Measurements from ENCODE around the gene KATNAL1. TPM values are rescaled to one million over a fixed set of nuclear protein-coding genes. Genes with fewer than 3 reads are reported as not detected.
A peak's percentile ranks its signal among the peaks of the same experiment; 100 is the strongest.

Gene KATNAL1
- total RNA-seq, 1 donor from 2014 or later: 36.2 TPM

DNA sequence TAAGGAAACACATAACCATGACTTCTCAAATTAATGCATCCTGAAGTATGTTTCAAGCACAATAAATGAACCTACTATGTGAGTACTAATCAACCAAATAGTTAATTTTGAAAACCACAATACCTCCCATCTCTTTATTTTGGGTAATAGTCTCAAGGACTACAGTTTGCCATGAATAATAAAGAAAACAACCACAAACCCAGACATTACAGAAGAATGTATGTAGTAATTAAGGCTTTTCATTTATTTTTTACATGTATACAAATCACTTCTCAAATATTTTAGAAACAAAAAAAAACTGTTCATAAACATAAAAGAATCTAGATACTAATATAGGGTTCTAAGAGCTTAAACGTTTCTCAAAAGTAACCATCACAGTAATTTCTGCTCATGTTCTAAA lies 6.8 kb downstream of the KATNAL1 start:
- no peak for DNase-seq (ENCODE audit: low spot score)
- no peaks in the 10 kb centered on the region for H3K27me3 Mint-ChIP-seq (ENCODE audit: low read depth)
- peak overlapping the region; percentile 19 for H3K27ac Mint-ChIP-seq (ENCODE audit: unreplicated experiment)
- H3K4me1 Mint-ChIP-seq (ENCODE audit: low read depth): peaks cover 54% of the 10 kb centered on the region
- no peak overlapping the region for H3K4me3 Mint-ChIP-seq (ENCODE audit: unreplicated experiment)
- H3K9me3 Mint-ChIP-seq (ENCODE audit: low read depth): peaks cover 7% of the 10 kb centered on the region
- TF ChIP-seq, protein P1, sequence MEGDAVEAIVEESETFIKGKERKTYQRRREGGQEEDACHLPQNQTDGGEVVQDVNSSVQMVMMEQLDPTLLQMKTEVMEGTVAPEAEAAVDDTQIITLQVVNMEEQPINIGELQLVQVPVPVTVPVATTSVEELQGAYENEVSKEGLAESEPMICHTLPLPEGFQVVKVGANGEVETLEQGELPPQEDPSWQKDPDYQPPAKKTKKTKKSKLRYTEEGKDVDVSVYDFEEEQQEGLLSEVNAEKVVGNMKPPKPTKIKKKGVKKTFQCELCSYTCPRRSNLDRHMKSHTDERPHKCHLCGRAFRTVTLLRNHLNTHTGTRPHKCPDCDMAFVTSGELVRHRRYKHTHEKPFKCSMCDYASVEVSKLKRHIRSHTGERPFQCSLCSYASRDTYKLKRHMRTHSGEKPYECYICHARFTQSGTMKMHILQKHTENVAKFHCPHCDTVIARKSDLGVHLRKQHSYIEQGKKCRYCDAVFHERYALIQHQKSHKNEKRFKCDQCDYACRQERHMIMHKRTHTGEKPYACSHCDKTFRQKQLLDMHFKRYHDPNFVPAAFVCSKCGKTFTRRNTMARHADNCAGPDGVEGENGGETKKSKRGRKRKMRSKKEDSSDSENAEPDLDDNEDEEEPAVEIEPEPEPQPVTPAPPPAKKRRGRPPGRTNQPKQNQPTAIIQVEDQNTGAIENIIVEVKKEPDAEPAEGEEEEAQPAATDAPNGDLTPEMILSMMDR (IDR thresholded peaks at IDR 0.05): no peak
- H3K36me3 Mint-ChIP-seq (ENCODE audit: low read depth): no peaks in the 10 kb centered on the region

DNA sequence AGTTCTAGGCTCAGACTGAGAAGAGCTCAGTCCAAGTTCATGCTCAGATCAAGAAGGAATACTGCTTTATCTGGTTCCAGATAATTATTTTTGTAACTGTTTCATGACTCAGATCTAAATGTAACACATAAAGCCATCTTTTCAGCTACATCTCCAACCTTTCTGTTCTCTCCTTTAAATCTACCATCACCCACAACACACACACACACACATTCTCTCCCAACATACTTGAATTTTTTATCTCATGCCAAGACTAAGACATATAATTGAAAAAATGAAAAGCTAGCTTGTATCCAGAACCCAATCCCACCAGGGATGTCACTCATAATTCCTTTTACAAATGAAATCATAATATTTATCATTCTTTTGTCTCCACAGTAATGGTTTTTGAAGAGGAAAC lies 7.6 kb downstream of the KATNAL1 start:
- H3K4me1 Mint-ChIP-seq (ENCODE audit: low read depth): peaks cover 46% of the 10 kb centered on the region
- no peak overlapping the region for H3K4me3 Mint-ChIP-seq (ENCODE audit: unreplicated experiment)
- no peak for DNase-seq (ENCODE audit: low spot score)
- TF ChIP-seq, protein P1 (IDR thresholded peaks at IDR 0.05): no peak
- no peaks in the 10 kb centered on the region for H3K27me3 Mint-ChIP-seq (ENCODE audit: low read depth)
- no peaks in the 10 kb centered on the region for H3K36me3 Mint-ChIP-seq (ENCODE audit: low read depth)
- H3K27ac Mint-ChIP-seq (ENCODE audit: unreplicated experiment): peak overlapping the region; percentile 24
- H3K9me3 Mint-ChIP-seq (ENCODE audit: low read depth): peaks cover 7% of the 10 kb centered on the region

DNA sequence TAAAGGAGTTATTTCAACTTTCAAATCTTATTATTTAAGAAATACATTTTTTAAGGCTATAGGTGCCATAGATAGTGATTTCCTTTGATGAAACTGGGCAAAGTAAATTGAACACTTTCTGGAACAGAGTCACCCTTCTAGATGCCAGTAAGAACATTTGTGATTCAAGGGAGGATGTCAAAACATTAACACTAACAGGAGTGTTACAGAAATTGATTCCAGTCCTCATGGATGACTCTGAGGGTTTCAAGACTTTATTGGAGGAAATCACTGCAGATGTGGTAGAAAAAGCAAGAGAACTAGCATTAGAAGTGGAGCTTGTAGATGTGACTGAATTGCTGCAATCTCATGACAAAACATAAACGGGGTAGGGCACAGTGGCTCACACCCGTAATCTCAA lies 12.2 kb downstream of the KATNAL1 start:
- no peak for DNase-seq (ENCODE audit: low spot score)
- Mint-ChIP-seq H3K4me1 (ENCODE audit: low read depth) (peaks cover 7% of the 10 kb centered on the region), H3K27ac (ENCODE audit: unreplicated experiment) (no peak overlapping the region), H3K27me3 (ENCODE audit: low read depth) (no peaks in the 10 kb centered on the region), H3K36me3 (ENCODE audit: low read depth) (no peaks in the 10 kb centered on the region), H3K4me3 (ENCODE audit: unreplicated experiment) (no peak overlapping the region), H3K9me3 (ENCODE audit: low read depth) (peaks cover 7% of the 10 kb centered on the region)
- TF ChIP-seq, protein P1 (IDR thresholded peaks at IDR 0.05): no peak

DNA sequence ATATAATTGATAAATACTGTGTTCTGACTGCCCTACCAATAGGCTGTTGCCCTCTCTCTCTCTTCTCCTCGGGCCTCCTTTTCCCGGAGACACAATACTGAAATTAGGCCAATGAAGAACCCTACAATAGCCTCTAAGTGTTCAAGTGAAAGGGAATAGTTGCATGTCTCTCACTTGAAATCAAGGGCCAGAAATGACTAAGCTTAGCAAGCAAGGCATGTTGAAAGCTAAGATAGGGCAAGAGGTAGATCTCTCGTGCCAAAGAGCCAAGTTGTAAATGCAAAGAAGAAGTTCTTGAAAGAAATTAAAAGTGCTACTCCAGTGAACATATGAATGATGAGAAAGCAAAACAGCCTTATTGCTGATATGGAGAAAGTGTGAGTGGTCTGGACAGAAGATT lies 13.3 kb downstream of the KATNAL1 start:
- TF ChIP-seq, protein P1 (IDR thresholded peaks at IDR 0.05): no peak
- Mint-ChIP-seq H3K9me3 (ENCODE audit: low read depth) (peaks cover 7% of the 10 kb centered on the region), H3K4me3 (ENCODE audit: unreplicated experiment) (no peak overlapping the region), H3K27ac (ENCODE audit: unreplicated experiment) (no peak overlapping the region), H3K36me3 (ENCODE audit: low read depth) (no peaks in the 10 kb centered on the region), H3K4me1 (ENCODE audit: low read depth) (peaks cover 11% of the 10 kb centered on the region), H3K27me3 (ENCODE audit: low read depth) (no peaks in the 10 kb centered on the region)
- no peak for DNase-seq (ENCODE audit: low spot score)

DNA sequence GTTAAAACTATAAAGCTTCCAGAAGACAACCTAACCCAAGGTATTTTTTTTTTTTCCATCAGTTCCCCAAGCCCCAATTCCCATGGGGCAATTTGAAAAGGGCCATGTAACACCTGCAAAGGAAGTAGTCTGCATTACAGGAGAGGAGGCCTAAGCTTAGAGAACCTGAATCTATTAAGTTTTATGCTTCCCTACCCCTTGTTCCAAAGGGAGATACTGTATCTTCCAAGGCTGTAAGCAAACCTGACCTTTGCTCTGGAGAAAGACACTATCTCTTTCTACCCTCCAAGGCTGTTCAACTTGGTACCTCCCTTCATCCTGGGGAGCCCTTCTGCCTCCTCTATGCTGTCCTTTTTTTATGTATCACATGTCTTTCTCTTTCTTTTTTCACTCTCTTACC lies 15.0 kb downstream of the KATNAL1 start:
- no peaks in the 10 kb centered on the region for H3K36me3 Mint-ChIP-seq (ENCODE audit: low read depth)
- H3K4me3 Mint-ChIP-seq (ENCODE audit: unreplicated experiment): no peak overlapping the region
- no peaks in the 10 kb centered on the region for H3K27me3 Mint-ChIP-seq (ENCODE audit: low read depth)

More for the DNA sequence above, 15.0 kb downstream of the KATNAL1 start:
- no peak overlapping the region for H3K27ac Mint-ChIP-seq (ENCODE audit: unreplicated experiment)
- TF ChIP-seq, protein P1 (IDR thresholded peaks at IDR 0.05): no peak
- DNase-seq (ENCODE audit: low spot score): no peak
- H3K9me3 Mint-ChIP-seq (ENCODE audit: low read depth): no peaks in the 10 kb centered on the region
- H3K4me1 Mint-ChIP-seq (ENCODE audit: low read depth): peaks cover 17% of the 10 kb centered on the region
